Endothelial cell of hepatic sinusoid (primary cell): Measurements from ENCODE around the gene FAXDC2.
"Not testable (repeated sequence)": the region's sequence is repeated elsewhere in the genome, so short reads cannot be mapped to it uniquely, and the experiment has no call there.

ENCODE experiments used
- in situ Hi-C: cut with HindIII; loops from 2 replicates; pipeline ENCODE4 v1.10.0; 2017; ENCODE audit warnings: low sequenced_read_pairs

Gene FAXDC2

GRCh38 chr5:154832804-154833203 lies 17.6 kb downstream of the FAXDC2 start:
- in situ Hi-C loops: not testable (repeated sequence)

GRCh38 chr5:154831451-154831850 lies 19.0 kb downstream of the FAXDC2 start:
- in situ Hi-C loops: no loop called here

GRCh38 chr5:154830596-154830995 lies 19.8 kb downstream of the FAXDC2 start:
- in situ Hi-C loops: no loop called here

GRCh38 chr5:154830219-154830595 lies 20.2 kb downstream of the FAXDC2 start:
- in situ Hi-C loops: no loop called here

- in situ Hi-C loops: no loop called here
Observed at GRCh38 chr5:154829589-154830218, 20.7 kb downstream of the FAXDC2 start.

GRCh38 chr5:154829181-154829588 lies 21.2 kb downstream of the FAXDC2 start:
- in situ Hi-C loops: no loop called here

GRCh38 chr5:154824070-154824469 lies 26.3 kb downstream of the FAXDC2 start:
- in situ Hi-C loops: loop anchor here (5.0 kb wide), 1 partner anchor 58 kb away; no protein-coding TSS in a partner anchor

GRCh38 chr5:154823605-154824004 lies 26.8 kb downstream of the FAXDC2 start:
- in situ Hi-C loops: loop anchor here (5.0 kb wide), 1 partner anchor 59 kb away; no protein-coding TSS in a partner anchor

- in situ Hi-C loops: loop anchor here (5.0 kb wide), 1 partner anchor 59 kb away; no protein-coding TSS in a partner anchor
Observed at GRCh38 chr5:154822896-154823295, 27.5 kb downstream of the FAXDC2 start.

- in situ Hi-C loops: loop anchor here (5.0 kb wide), 1 partner anchor 62 kb away; no protein-coding TSS in a partner anchor
Observed at GRCh38 chr5:154820383-154820782, 30.0 kb downstream of the FAXDC2 start.

- in situ Hi-C loops: no loop called here
Observed at GRCh38 chr5:154819546-154819945, 30.9 kb downstream of the FAXDC2 start.

- in situ Hi-C loops: no loop called here
Observed at GRCh38 chr5:154818471-154819116, 31.8 kb downstream of the FAXDC2 start.

- in situ Hi-C loops: no loop called here
Observed at GRCh38 chr5:154817815-154818214, 32.6 kb downstream of the FAXDC2 start.

- in situ Hi-C loops: no loop called here
Observed at GRCh38 chr5:154816891-154817492, 33.4 kb downstream of the FAXDC2 start.

GRCh38 chr5:154815684-154816247 lies 34.6 kb downstream of the FAXDC2 start:
- in situ Hi-C loops: no loop called here

- in situ Hi-C loops: no loop called here
Observed at GRCh38 chr5:154815025-154815424, 35.4 kb downstream of the FAXDC2 start.

- in situ Hi-C loops: no loop called here
Observed at GRCh38 chr5:154813736-154814135, 36.7 kb downstream of the FAXDC2 start.

- in situ Hi-C loops: no loop called here
Observed at GRCh38 chr5:154813158-154813557, 37.2 kb downstream of the FAXDC2 start.

- in situ Hi-C loops: no loop called here
Observed at GRCh38 chr5:154811653-154812465, 38.5 kb downstream of the FAXDC2 start.

GRCh38 chr5:154811239-154811638 lies 39.2 kb downstream of the FAXDC2 start:
- in situ Hi-C loops: no loop called here

- in situ Hi-C loops: no loop called here
Observed at GRCh38 chr5:154806176-154806575, 44.2 kb downstream of the FAXDC2 start.
